ENCODE measurements around the gene COL6A3.

COL6A3 gene

DNA sequence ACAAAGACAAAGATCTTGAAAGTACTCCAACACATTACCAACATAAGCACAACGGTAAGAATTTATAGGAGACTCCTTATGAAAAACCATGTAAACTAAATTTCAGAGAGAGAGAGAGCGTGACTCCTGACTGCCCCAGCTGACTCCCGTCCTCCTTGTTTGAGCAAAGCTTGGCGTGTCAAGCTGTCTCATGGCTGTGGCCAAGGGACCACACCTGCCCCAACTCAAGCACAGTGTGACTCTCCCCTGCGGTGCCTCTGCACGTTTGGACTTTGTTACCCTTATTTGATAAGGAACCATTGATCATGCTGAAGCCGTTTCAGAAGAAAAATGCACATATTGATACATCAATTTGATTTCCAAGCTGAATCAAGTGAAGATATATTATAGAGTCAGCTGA, 124.8 kb downstream of the COL6A3 start:
- no peak for DNase-seq

DNA sequence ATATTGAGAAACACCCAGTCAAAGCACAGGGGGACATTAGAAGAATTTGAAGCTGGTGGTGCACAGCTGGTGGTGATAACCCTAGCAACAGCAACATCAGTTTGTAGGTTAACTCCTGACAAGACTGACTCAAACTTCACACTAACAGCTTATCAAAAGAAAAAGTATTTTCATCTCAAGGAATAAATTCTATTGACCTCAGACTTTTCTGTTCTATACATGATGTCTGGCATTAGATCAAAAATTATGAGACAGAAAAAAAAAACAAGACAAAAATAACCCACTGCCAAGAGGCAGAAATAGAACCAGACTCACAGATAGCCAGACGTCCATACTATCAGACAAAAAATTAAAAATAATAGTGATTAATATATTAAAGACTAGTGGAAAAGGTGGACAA, 126.1 kb downstream of the COL6A3 start:
- no peak for DNase-seq

- DNase-seq: no peak
Observed at GRCh38 chr2:237283131-237283928, 130.6 kb downstream of the COL6A3 start.

DNA sequence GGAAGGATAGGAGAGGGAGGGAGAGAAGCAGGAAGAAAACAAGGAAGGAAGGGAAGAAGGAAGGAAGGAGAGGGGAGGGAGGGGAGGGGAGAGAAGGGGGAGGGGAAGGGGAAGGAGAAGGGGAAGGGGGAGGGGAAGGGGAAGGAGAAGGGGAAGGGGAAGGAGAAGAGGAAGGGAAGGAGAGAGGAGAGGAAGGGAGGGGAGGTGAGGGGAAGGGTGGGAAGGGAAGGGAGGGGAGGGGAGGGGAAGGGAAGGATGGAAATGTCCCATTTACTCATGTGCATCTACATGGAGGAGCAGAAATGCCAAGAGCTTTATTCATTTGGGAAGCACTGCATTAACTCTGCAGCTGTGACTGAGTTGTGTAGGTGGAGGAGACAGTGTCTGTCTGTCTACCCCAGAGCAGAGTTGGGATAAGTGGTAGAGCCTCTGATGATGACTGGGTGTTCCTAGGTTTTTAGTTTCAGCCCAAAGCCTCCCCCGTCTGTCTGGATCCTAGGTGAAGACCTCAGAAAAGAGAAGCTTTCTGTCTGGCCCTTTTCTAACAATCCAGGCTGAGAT, 131.3 kb downstream of the COL6A3 start:
- no peak for DNase-seq

GRCh38 chr2:237281836-237282306, 132.1 kb downstream of the COL6A3 start:
- no peak for DNase-seq

- no peak for DNase-seq
Observed at GRCh38 chr2:237280939-237281338, 133.0 kb downstream of the COL6A3 start.

- no peak for DNase-seq
Observed at GRCh38 chr2:237280229-237280628, 133.7 kb downstream of the COL6A3 start.

GRCh38 chr2:237279012-237279768, 134.8 kb downstream of the COL6A3 start:
- DNase-seq: no peak

- DNase-seq: no peak
Observed at GRCh38 chr2:237278568-237278967, 135.4 kb downstream of the COL6A3 start.

GRCh38 chr2:237276716-237277490, 137.1 kb downstream of the COL6A3 start:
- no peak for DNase-seq
